IPS-15b (cell line): Measurements from ENCODE around the gene PDE8B.

Source experiments
- H3K27me3 ChIP-seq: one replicate; pipeline ENCODE4 v1.6.1; 2013; ENCODE audit warnings: low read length; ENCODE audit not compliant: control insufficient read depth, insufficient read depth
- H3K36me3 ChIP-seq: one replicate; pipeline ENCODE4 v1.6.1; 2013; ENCODE audit warnings: low read length; ENCODE audit not compliant: control insufficient read depth, insufficient read depth
- H3K4me1 ChIP-seq: one replicate; pipeline ENCODE4 v1.6.1; 2013; ENCODE audit warnings: mild to moderate bottlenecking, low read length; ENCODE audit not compliant: control insufficient read depth, insufficient read depth
- H3K4me3 ChIP-seq: one replicate; pipeline ENCODE4 v1.5.1; 2013; ENCODE audit warnings: low read depth, low read length
- H3K9ac ChIP-seq: one replicate; pipeline ENCODE4 v1.6.1; 2013; ENCODE audit warnings: low read depth, mild to moderate bottlenecking, low read length
- H3K9me3 ChIP-seq: one replicate; pipeline ENCODE4 v1.6.1; 2013; ENCODE audit warnings: mild to moderate bottlenecking, low read length; ENCODE audit not compliant: control insufficient read depth, insufficient read depth

The PDE8B gene, protein sequence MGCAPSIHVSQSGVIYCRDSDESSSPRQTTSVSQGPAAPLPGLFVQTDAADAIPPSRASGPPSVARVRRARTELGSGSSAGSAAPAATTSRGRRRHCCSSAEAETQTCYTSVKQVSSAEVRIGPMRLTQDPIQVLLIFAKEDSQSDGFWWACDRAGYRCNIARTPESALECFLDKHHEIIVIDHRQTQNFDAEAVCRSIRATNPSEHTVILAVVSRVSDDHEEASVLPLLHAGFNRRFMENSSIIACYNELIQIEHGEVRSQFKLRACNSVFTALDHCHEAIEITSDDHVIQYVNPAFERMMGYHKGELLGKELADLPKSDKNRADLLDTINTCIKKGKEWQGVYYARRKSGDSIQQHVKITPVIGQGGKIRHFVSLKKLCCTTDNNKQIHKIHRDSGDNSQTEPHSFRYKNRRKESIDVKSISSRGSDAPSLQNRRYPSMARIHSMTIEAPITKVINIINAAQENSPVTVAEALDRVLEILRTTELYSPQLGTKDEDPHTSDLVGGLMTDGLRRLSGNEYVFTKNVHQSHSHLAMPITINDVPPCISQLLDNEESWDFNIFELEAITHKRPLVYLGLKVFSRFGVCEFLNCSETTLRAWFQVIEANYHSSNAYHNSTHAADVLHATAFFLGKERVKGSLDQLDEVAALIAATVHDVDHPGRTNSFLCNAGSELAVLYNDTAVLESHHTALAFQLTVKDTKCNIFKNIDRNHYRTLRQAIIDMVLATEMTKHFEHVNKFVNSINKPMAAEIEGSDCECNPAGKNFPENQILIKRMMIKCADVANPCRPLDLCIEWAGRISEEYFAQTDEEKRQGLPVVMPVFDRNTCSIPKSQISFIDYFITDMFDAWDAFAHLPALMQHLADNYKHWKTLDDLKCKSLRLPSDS

DNA sequence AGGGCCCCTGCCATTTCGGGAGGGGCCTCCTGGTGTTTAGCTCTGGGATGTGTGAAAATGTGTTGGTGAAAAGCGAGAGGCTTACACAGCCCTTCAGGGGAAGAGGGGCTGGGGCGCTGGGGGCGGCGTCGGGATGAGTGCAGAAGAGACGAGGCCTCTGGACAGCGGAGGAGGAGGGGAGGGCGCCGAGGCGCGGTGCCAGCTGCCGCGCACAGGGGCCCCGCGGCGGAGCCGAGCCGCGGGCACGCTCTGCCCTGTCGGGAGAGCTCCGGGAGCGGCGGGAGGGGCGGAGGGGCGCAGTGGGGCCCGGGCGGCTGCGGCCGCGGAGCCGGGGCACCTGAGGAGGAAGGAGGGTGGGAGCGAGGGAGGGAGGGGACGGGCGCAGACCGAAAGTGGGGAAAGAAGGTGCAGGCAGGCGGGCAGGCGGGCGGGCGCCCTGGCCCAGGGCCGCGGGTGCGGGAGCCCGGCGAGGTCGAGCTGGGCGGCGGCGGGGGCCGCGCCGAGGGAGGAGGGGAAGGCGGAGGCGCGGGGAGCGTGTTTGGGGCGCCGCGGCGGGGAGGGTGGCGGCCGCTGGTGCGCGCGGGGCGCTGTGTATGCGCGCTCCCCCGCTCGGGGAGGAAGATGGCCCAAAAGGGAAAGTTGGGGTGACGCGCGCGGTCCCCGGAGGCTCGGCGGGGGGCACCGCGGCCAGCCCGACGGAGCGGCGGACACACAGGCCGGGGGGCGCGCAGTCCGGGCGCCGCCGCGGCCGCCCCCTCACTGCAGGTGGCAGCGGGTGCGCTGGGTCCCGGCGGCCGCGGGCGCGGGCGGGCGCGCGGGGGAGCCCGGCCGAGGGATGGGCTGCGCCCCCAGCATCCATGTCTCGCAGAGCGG lies at the start of gene PDE8B:
TSS of gene PDE8B (plus strand) at position 590 of the 873 bp plus-strand sequence. CDS start at position 836, 246 bp downstream.
- peaks cover 74% of the 10 kb centered on the region for H3K27me3 ChIP-seq
- H3K4me1 ChIP-seq: peaks cover 3% of the 10 kb centered on the region
- H3K9me3 ChIP-seq: no peaks in the 10 kb centered on the region
- H3K4me3 ChIP-seq: peak within 1 kb of the TSS; percentile 55
- no peak within 1 kb of the TSS for H3K9ac ChIP-seq
- no peaks in the 10 kb centered on the region for H3K36me3 ChIP-seq

DNA sequence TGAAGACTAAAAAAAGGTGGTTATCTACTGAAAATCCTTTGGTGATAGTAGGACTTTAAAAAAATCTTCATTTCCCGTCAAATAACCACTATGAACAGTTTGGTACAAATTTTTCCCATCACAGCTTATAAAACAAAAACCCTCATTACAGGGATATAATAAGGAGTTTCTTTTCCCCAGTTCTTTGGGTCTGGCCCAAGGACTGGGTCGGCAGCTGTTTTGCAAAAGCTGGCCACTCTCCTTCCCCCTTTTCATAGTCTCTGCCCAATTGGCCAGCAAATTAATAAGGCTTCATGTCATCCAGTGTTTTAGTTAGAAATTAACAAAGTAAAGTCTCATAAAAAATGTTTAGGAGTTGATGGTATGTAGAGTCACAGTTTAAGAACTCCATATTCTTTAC lies 47.0 kb upstream of the PDE8B start:
- H3K36me3 ChIP-seq: no peaks in the 10 kb centered on the region
- no peak overlapping the region for H3K4me3 ChIP-seq
- no peaks in the 10 kb centered on the region for H3K9me3 ChIP-seq
- no peaks in the 10 kb centered on the region for H3K4me1 ChIP-seq
- H3K27me3 ChIP-seq: no peaks in the 10 kb centered on the region
- no peak overlapping the region for H3K9ac ChIP-seq

DNA sequence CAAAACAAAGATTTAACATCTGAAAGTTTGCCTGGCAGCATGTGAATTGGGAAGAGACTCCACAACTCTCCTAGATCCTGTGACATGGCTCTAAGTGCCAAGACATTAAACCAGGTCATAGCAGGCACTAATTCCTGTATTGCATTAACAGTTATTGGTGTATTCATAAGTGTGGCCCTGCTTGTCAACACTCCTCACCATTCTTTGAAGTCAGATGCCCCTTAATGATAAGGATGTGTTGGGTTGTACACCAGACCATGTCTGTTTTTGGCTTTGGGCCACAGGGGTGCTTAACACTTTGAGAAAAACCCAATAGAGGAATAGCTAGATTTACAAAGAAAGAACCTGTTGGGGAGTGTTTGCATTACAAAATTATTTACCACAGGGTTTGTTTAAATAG lies 43.4 kb upstream of the PDE8B start:
- no peaks in the 10 kb centered on the region for H3K9me3 ChIP-seq
- H3K4me1 ChIP-seq: no peaks in the 10 kb centered on the region
- H3K9ac ChIP-seq: no peak overlapping the region
- no peak overlapping the region for H3K4me3 ChIP-seq
- H3K36me3 ChIP-seq: no peaks in the 10 kb centered on the region
- H3K27me3 ChIP-seq: no peaks in the 10 kb centered on the region

DNA sequence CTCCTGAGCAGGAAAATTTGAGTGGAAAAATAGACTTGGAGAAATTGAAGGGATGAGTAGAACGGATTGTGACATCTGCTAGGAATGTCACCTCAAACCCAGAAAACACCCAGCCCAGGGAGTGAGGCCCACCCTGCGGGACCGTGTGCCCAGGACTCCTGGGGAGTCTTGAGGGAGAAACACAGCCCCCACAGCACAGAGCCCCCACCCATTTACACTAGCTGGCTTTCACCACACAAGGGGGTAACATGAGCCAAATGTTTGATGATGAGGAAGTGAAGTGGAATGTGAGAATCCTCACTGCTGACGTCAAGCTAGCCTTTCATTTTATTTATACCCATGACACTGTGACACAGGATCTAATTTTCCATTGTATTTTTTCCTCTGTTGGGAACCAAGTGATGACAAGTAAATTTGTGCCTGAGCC lies 42.8 kb upstream of the PDE8B start:
- Histone ChIP-seq H3K4me1 (no peaks in the 10 kb centered on the region), H3K4me3 (no peak overlapping the region), H3K9ac (no peak overlapping the region), H3K36me3 (no peaks in the 10 kb centered on the region), H3K9me3 (no peaks in the 10 kb centered on the region), H3K27me3 (no peaks in the 10 kb centered on the region)

DNA sequence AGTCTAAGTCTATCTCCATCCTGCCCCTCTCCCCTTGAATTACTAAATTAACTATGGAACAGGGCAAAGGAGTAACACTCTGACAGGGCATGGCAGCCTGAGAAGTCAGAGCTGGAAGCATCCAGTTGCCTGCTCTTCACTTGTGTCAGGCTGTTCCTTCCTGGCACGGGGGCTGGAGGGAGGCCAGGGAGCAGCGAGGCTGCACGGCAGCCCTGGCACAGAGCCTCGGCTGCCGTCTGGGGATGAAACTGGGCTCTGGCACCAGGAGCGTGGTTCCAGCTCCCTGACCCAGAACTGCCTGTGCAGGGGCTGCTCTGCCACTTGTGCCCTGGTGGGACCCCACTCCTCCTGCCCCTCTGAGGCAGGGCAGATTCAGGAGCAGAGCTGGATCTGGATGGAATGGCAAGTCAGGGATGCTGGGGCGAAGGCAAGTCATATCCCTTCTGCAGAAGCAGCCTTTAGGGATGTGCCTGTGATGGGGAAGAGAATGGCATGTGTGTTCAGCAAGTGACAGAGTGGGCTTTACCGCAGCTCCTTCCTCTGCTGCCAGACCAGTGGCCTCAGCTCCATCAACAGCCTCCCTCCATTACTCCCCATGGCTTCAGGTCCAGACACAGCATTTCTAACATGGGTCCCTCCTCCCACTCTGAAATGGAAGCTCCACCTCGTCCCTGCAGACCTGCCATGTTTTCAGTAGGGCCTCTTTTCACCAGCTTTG lies 42.2 kb upstream of the PDE8B start:
- Histone ChIP-seq H3K4me1 (no peaks in the 10 kb centered on the region), H3K4me3 (no peak overlapping the region), H3K27me3 (no peaks in the 10 kb centered on the region), H3K36me3 (no peaks in the 10 kb centered on the region), H3K9ac (no peak overlapping the region), H3K9me3 (no peaks in the 10 kb centered on the region)

DNA sequence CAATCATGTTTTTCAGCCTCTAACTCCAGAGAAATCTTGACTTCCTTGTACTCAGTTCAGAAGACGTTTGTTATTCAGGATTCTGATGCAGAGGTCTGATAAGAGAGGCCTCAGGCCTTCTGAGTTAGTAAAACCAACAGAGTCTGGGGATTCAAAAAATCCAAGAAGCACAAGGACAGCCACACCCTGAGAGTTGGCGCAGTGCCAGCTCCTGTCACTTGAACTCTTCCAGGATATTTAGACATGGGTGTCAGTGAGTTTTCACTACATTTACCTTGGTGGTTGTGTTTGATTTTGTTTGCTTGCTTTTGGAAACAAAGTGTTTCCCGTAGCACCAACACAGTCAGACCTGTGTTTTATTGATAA lies 41.6 kb upstream of the PDE8B start:
- no peak overlapping the region for H3K4me3 ChIP-seq
- H3K27me3 ChIP-seq: no peaks in the 10 kb centered on the region
- no peaks in the 10 kb centered on the region for H3K9me3 ChIP-seq
- no peak overlapping the region for H3K9ac ChIP-seq
- no peaks in the 10 kb centered on the region for H3K4me1 ChIP-seq
- H3K36me3 ChIP-seq: no peaks in the 10 kb centered on the region

DNA sequence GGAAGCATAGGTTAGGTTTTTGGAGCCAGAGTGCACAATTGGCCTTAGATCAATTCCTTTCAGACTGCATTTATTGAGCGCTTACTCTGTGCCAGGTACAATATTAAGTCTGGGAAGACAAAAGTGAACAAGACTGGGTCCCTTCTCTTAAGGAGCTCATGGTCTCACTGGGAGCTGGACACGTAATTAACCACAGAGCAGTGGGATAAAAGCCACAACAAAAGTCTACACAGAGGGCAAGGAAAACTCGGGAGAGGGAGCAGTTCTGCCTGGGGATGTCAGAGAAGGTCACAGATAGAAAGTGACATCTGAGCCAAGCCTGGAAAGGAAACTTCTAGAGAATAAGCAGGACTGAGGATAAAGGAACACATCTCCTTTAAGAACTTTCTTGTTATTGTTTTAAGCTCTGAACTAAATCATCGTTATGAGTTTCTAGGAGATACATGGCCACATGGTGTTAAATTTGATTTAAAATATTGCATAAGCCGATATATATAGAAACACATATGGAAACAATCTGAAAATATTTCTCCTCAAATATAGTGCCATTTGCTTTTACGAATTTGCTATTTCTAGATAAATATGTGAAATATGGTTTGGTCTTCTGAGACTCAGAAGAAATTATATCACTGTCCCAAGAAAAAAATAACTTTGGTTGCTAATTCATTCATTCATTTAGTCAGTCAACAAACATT lies 40.1 kb upstream of the PDE8B start:
- Histone ChIP-seq H3K9ac (no peak overlapping the region), H3K27me3 (no peaks in the 10 kb centered on the region), H3K4me3 (no peak overlapping the region), H3K4me1 (no peaks in the 10 kb centered on the region), H3K9me3 (no peaks in the 10 kb centered on the region), H3K36me3 (no peaks in the 10 kb centered on the region)

DNA sequence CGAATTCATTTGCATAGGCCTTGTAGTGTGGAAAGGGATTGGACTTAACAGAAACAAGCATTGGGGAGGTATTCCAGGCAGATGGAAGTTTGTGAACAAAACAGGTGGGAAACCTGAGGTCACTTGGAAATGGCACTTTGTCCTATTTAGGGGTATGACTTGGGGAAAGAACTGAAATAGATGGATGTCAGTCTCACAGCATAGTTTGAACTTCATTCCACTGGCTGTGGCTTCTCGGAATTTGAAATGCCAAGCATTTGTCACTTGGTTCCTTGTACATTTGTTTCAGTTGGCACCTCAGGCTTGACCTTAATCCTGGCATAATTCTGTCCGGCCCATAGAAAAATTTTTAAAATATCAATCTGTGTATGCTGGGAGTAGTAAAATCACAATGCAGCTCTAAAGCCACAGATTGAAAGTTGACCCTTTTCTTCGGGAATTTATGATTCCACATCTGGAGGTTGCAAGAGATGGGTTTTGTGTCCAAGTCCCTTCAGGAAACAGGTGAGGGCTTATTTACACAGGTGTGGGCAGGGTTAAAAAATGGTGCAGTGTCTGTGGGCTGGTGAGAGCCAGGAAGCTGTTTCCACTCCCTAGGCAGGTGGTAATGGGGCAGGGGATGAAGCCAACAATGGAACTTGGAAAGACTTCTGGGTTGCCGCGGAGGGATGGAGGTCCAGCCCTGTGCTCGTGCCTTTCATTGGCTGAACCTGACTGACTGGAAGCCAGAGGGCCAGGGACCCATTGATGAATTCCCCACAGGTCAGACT lies 39.2 kb upstream of the PDE8B start:
- no peaks in the 10 kb centered on the region for H3K36me3 ChIP-seq
- no peaks in the 10 kb centered on the region for H3K9me3 ChIP-seq
- H3K4me3 ChIP-seq: no peak overlapping the region
- H3K4me1 ChIP-seq: no peaks in the 10 kb centered on the region
- H3K9ac ChIP-seq: no peak overlapping the region
- H3K27me3 ChIP-seq: no peaks in the 10 kb centered on the region

DNA sequence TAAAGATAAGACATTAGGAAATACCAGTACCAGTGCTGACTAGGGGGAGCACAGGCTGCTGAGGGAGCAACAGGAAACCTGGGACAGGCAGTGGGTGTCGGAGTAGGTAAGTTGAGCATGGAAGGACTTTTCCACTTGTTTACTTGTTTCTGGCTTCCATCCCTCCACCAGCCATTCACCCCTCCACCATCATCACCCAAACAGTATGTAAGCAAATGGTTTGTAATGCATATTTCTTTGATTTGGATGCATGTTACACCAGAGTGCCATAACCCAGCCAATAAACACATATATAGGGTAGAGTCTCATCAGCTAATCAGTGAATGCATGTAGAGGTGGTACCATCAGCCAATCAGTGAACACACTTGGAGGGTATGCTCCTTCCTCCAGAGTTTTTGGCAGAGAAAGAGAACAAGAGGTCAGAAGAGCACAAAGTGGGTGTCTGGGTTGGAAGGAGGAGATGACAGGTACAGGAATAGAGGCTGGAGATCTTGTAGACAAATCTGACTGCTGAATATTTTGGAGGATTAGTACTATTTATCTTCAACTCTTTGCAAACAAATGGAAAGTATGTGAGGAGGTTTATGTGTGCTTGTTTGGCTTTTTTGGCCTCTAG lies 37.7 kb upstream of the PDE8B start:
- no peaks in the 10 kb centered on the region for H3K36me3 ChIP-seq
- no peaks in the 10 kb centered on the region for H3K4me1 ChIP-seq
- no peaks in the 10 kb centered on the region for H3K27me3 ChIP-seq
- no peak overlapping the region for H3K9ac ChIP-seq
- no peak overlapping the region for H3K4me3 ChIP-seq
- H3K9me3 ChIP-seq: no peaks in the 10 kb centered on the region

DNA sequence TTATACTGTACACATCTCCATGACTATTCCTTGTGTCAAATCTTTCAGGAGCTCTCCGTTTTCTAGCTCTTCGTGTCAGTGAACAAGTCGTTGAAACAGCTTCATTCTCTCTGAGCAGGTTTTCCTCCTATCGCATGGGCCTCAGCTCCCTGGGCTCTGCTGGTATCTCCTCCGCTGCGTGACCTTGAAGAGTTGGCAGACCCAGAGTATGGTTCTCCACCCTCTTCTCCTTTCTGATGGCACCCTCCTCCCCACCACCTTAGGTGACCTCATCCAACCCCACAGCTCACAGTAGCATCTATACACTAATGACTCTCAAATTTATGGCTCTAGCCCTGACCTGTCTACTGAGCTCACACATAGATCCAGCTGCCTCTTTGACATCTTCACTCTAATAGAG lies 36.0 kb upstream of the PDE8B start:
- Histone ChIP-seq H3K9me3 (no peaks in the 10 kb centered on the region), H3K4me3 (no peak overlapping the region), H3K27me3 (peaks cover 9% of the 10 kb centered on the region), H3K36me3 (no peaks in the 10 kb centered on the region), H3K4me1 (no peaks in the 10 kb centered on the region), H3K9ac (no peak overlapping the region)
